ENCODE data around the gene CCDC85C.

CCDC85C gene

GRCh38 chr14:99602054-99602787 is 1.8 kb downstream of the CCDC85C start:
- Histone ChIP-seq H3K9me3 (no peaks in the 10 kb centered on the region), H3K36me3 (no peaks in the 10 kb centered on the region), H3K27ac (no peak overlapping the region), H3K27me3 (peaks cover 89% of the 10 kb centered on the region), H3K4me3 (ENCODE audit: low read depth in 1 of 2, low read length in 1 of 2) (no peak overlapping the region), H3K4me1 (ENCODE audit: control insufficient read depth in 1 of 2, insufficient read depth in 1 of 2, low read depth in 1 of 2, low read length in 1 of 2) (peaks cover 0 to 11% of the 10 kb centered on the region in 2 experiments)
- TF ChIP-seq CTCF (IDR thresholded peaks at IDR 0.05), result no peak

DNA sequence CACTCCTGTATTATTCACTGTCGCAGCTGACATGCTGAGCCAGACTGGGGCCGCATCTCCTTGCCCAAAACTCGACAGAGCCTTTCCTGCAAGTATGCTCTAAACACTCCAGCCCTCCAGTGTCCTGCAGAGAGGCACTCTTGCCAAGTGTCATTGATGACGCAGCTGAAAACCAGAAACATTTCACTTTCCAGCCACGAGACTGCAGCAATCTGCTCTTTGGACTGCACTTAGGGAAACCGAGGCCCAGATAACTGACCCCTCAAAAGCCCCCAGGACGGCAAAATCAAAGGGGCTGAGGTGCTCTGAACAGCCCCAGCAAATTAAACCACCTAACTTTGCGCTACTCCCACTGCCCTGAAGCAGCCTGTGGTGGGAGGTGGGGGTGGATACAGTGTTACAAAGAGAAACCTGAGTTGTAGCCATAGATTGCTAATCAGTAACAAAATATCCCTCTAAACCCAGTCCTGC is 2.6 kb downstream of the CCDC85C start:
- no peak overlapping the region for H3K27ac ChIP-seq
- peaks cover 0 to 11% of the 10 kb centered on the region in 2 experiments for H3K4me1 ChIP-seq (ENCODE audit: control insufficient read depth in 1 of 2, insufficient read depth in 1 of 2, low read depth in 1 of 2, low read length in 1 of 2)
- H3K36me3 ChIP-seq, result no peaks in the 10 kb centered on the region
- no peak overlapping the region for H3K4me3 ChIP-seq (ENCODE audit: low read depth in 1 of 2, low read length in 1 of 2)
- peaks cover 80% of the 10 kb centered on the region for H3K27me3 ChIP-seq
- H3K9me3 ChIP-seq, result no peaks in the 10 kb centered on the region
- TF ChIP-seq CTCF (IDR thresholded peaks at IDR 0.05), result no peak

GRCh38 chr14:99600232-99600888 is 3.6 kb downstream of the CCDC85C start:
- Histone ChIP-seq H3K9me3 (no peaks in the 10 kb centered on the region), H3K27me3 (peaks cover 70% of the 10 kb centered on the region), H3K4me3 (ENCODE audit: low read depth in 1 of 2, low read length in 1 of 2) (no peak overlapping the region), H3K27ac (no peak overlapping the region), H3K36me3 (no peaks in the 10 kb centered on the region), H3K4me1 (ENCODE audit: control insufficient read depth in 1 of 2, insufficient read depth in 1 of 2, low read depth in 1 of 2, low read length in 1 of 2) (peaks cover 0 to 11% of the 10 kb centered on the region in 2 experiments)
- no peak for TF ChIP-seq CTCF (IDR thresholded peaks at IDR 0.05)

- Histone ChIP-seq H3K36me3 (no peaks in the 10 kb centered on the region), H3K4me1 (ENCODE audit: control insufficient read depth in 1 of 2, insufficient read depth in 1 of 2, low read depth in 1 of 2, low read length in 1 of 2) (peaks cover 0 to 2% of the 10 kb centered on the region in 2 experiments), H3K9me3 (no peaks in the 10 kb centered on the region), H3K4me3 (ENCODE audit: low read depth in 1 of 2, low read length in 1 of 2) (no peak overlapping the region), H3K27me3 (peaks cover 60% of the 10 kb centered on the region), H3K27ac (no peak overlapping the region)
- TF ChIP-seq CTCF (IDR thresholded peaks at IDR 0.05), result no peak
These were observed 4.6 kb downstream of the CCDC85C start for GRCh38 chr14:99599393-99599792.

- H3K36me3 ChIP-seq, result no peaks in the 10 kb centered on the region
- no peaks in the 10 kb centered on the region for H3K4me1 ChIP-seq (ENCODE audit: control insufficient read depth in 1 of 2, insufficient read depth in 1 of 2, low read depth in 1 of 2, low read length in 1 of 2)
- H3K27ac ChIP-seq, result no peak overlapping the region
- no peak for TF ChIP-seq CTCF (IDR thresholded peaks at IDR 0.05)
- peaks cover 55% of the 10 kb centered on the region for H3K27me3 ChIP-seq
- no peaks in the 10 kb centered on the region for H3K9me3 ChIP-seq
- no peak overlapping the region for H3K4me3 ChIP-seq (ENCODE audit: low read depth in 1 of 2, low read length in 1 of 2)
These were observed 5.2 kb downstream of the CCDC85C start for GRCh38 chr14:99598774-99599173.

Data from neutrophil (primary cell).